GM19238 (cell line): Measurements from ENCODE around the gene EFNA1.
A peak's percentile ranks its signal among the peaks of the same experiment; 100 is the strongest.

ENCODE experiments used
- DNase-seq: peaks from one replicate; pipeline ENCODE4 v3.0.0; 2011; ENCODE audit warnings: low spot score; ENCODE audit not compliant: insufficient read length

Gene EFNA1

GRCh38 chr1:155127105-155127966 is at the start of gene EFNA1:
EFNA1 (plus strand) TSS chr1:155127876; CDS start chr1:155127978, 102 bp downstream.
- DNase-seq = no peak

- peak; percentile 78 for DNase-seq
Observed at GRCh38 chr1:155078469-155079209, 49.0 kb upstream of the EFNA1 start, which contains the start of gene EFNA3. EFNA3 (plus strand) TSS chr1:155078837; CDS start chr1:155078942, 105 bp downstream.

- no peak for DNase-seq
Observed at GRCh38 chr1:155079210-155079486, 48.5 kb upstream of the EFNA1 start.

- no peak for DNase-seq
Observed at GRCh38 chr1:155079487-155080311, 48.0 kb upstream of the EFNA1 start.

GRCh38 chr1:155080312-155081228 is 47.1 kb upstream of the EFNA1 start:
- DNase-seq = no peak

- no peak for DNase-seq
Observed at GRCh38 chr1:155081472-155082300, 46.0 kb upstream of the EFNA1 start.

- DNase-seq = no peak
Observed at GRCh38 chr1:155082301-155083051, 45.2 kb upstream of the EFNA1 start.

- no peak for DNase-seq
Observed at GRCh38 chr1:155083052-155083541, 44.6 kb upstream of the EFNA1 start.

GRCh38 chr1:155083865-155084721 is 43.6 kb upstream of the EFNA1 start:
- DNase-seq = no peak

GRCh38 chr1:155084722-155085503 is 42.8 kb upstream of the EFNA1 start:
- peak; percentile 98 for DNase-seq

GRCh38 chr1:155085504-155086127 is 42.1 kb upstream of the EFNA1 start:
- DNase-seq = no peak

GRCh38 chr1:155086128-155086741 is 41.4 kb upstream of the EFNA1 start:
- peak; percentile 71 for DNase-seq

GRCh38 chr1:155086856-155087535 is 40.7 kb upstream of the EFNA1 start:
- DNase-seq = no peak

- peak; percentile 68 for DNase-seq
Observed at GRCh38 chr1:155091071-155092051, 36.3 kb upstream of the EFNA1 start.
